Neutrophil (primary cell): ENCODE data around the gene ABL1.

ENCODE experiments used
- H3K27ac ChIP-seq: fragments of 200-600 bp; sonication (generic); 2 replicates; pipeline ENCODE4 v1.5.1; 2016; ENCODE audit warnings: mild to moderate bottlenecking, moderate library complexity
- H3K27me3 ChIP-seq: fragments of 200-600 bp; sonication (generic); 2 replicates; pipeline ENCODE4 v1.6.0; 2016; ENCODE audit warnings: mild to moderate bottlenecking
- H3K36me3 ChIP-seq: fragments of 200-600 bp; sonication (generic); 2 replicates; pipeline ENCODE4 v1.5.1; 2017
- H3K4me1 ChIP-seq, 2 experiments: fragments of 200-600 bp in 1 of 2; sonication (generic) in 1 of 2; 1 replicate in 1 of 2; 2 replicates in 1 of 2; pipeline versions ENCODE4 v1.5.1 to v1.6.1; 2013 to 2016; ENCODE audit warnings: low read depth in 1 of 2, low read length in 1 of 2, mild to moderate bottlenecking in 1 of 2, moderate library complexity in 1 of 2; ENCODE audit not compliant: control insufficient read depth in 1 of 2, insufficient read depth in 1 of 2
- H3K4me3 ChIP-seq, 2 experiments: fragments of 200-600 bp in 1 of 2; sonication (generic) in 1 of 2; 1 replicate in 1 of 2; 2 replicates in 1 of 2; pipeline ENCODE4 v1.5.1; 2013 to 2016; ENCODE audit warnings: low read depth in 1 of 2, low read length in 1 of 2, mild to moderate bottlenecking in 1 of 2, moderate library complexity in 1 of 2
- H3K9me3 ChIP-seq: fragments of 200-600 bp; sonication (generic); 2 replicates; pipeline ENCODE4 v1.5.1; 2016
- TF ChIP-seq, protein P1 (sequence below): fragments of 200-600 bp; sonication (generic); IDR thresholded peaks from 2 replicates; pipeline ENCODE4 v1.5.1; 2016; ENCODE audit warnings: antibody characterized with exemption

ABL1 gene

DNA sequence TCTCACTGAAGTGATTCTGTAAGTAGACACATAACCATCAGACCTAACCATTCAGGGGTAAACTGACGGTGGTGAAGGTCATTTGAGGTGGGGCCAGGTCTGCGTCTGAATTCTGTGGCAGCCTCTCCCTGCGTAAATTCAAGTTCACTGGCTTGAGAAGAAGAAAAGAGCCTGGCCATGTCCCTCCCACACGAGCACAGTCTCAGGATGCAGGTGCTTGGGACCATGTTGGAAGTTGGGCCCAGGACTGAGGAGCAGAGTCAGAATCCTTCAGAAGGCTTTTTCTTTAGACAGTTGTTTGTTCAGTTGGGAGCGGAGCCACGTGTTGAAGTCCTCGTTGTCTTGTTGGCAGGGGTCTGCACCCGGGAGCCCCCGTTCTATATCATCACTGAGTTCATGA lies 37.5 kb downstream of the ABL1 start:
- Histone ChIP-seq H3K9me3 (no peaks in the 10 kb centered on the region), H3K36me3 (peaks cover 41% of the 10 kb centered on the region), H3K4me1 (no peaks in the 10 kb centered on the region), H3K27me3 (no peaks in the 10 kb centered on the region), H3K4me3 (no peak overlapping the region), H3K27ac (no peak overlapping the region)
- TF ChIP-seq, protein P1, sequence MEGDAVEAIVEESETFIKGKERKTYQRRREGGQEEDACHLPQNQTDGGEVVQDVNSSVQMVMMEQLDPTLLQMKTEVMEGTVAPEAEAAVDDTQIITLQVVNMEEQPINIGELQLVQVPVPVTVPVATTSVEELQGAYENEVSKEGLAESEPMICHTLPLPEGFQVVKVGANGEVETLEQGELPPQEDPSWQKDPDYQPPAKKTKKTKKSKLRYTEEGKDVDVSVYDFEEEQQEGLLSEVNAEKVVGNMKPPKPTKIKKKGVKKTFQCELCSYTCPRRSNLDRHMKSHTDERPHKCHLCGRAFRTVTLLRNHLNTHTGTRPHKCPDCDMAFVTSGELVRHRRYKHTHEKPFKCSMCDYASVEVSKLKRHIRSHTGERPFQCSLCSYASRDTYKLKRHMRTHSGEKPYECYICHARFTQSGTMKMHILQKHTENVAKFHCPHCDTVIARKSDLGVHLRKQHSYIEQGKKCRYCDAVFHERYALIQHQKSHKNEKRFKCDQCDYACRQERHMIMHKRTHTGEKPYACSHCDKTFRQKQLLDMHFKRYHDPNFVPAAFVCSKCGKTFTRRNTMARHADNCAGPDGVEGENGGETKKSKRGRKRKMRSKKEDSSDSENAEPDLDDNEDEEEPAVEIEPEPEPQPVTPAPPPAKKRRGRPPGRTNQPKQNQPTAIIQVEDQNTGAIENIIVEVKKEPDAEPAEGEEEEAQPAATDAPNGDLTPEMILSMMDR = no peak

DNA sequence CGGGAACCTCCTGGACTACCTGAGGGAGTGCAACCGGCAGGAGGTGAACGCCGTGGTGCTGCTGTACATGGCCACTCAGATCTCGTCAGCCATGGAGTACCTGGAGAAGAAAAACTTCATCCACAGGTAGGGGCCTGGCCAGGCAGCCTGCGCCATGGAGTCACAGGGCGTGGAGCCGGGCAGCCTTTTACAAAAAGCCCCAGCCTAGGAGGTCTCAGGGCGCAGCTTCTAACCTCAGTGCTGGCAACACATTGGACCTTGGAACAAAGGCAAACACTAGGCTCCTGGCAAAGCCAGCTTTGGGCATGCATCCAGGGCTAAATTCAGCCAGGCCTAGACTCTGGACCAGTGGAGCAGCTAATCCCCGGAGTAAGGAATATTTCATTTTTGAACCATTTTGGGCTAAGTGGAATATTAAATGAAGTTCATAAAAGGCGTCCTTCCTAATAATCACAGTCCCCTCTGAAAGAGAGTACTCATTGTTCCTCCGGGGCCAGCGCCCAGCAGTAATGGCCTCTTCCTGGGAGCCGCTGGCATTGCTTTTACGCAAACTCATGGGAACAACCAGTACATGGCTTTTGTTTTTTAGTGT lies 38.0 kb downstream of the ABL1 start:
- no peak overlapping the region for H3K27ac ChIP-seq
- H3K27me3 ChIP-seq = no peaks in the 10 kb centered on the region
- peaks cover 41% of the 10 kb centered on the region for H3K36me3 ChIP-seq
- no peak overlapping the region for H3K4me3 ChIP-seq
- no peaks in the 10 kb centered on the region for H3K9me3 ChIP-seq
- TF ChIP-seq, protein P1 = no peak
- H3K4me1 ChIP-seq = no peaks in the 10 kb centered on the region

DNA sequence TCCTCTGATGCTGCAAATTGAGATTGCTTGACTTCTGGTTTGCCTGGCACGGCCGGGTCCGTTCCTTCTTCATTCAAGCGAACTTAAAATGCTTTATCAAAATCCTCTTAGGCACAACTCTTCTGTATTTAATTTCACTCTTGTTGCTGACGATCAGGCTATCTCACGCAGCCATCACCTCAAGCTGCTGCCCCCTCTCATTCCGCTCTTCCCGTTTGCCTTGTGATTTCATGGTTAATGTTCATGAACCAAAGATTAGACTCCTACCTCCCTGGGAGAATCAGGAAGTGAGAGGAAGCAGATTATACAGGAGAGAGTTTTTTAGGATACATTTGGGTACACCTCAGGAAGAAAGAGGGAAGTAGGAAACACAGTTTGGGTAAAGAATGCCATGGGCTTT lies 38.9 kb downstream of the ABL1 start:
- Histone ChIP-seq H3K27ac (no peak overlapping the region), H3K9me3 (no peaks in the 10 kb centered on the region), H3K36me3 (peaks cover 48% of the 10 kb centered on the region), H3K27me3 (no peaks in the 10 kb centered on the region), H3K4me1 (no peaks in the 10 kb centered on the region), H3K4me3 (no peak overlapping the region)
- TF ChIP-seq, protein P1 = no peak

DNA sequence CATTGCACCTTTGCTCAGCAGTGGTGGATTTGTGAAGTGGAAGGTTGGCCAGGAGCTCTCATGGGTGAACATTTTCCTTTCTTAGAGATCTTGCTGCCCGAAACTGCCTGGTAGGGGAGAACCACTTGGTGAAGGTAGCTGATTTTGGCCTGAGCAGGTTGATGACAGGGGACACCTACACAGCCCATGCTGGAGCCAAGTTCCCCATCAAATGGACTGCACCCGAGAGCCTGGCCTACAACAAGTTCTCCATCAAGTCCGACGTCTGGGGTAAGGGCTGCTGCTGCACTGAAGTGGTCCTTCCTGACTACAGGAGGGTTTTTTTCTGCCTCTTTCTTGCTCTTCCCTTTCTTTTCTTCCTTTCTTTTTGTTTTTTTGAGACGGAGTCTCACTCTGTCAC lies 39.7 kb downstream of the ABL1 start:
- TF ChIP-seq, protein P1 = no peak
- no peaks in the 10 kb centered on the region for H3K4me1 ChIP-seq
- no peak overlapping the region for H3K27ac ChIP-seq
- H3K27me3 ChIP-seq = no peaks in the 10 kb centered on the region
- H3K36me3 ChIP-seq = peaks cover 56% of the 10 kb centered on the region
- no peaks in the 10 kb centered on the region for H3K9me3 ChIP-seq
- H3K4me3 ChIP-seq = no peak overlapping the region

DNA sequence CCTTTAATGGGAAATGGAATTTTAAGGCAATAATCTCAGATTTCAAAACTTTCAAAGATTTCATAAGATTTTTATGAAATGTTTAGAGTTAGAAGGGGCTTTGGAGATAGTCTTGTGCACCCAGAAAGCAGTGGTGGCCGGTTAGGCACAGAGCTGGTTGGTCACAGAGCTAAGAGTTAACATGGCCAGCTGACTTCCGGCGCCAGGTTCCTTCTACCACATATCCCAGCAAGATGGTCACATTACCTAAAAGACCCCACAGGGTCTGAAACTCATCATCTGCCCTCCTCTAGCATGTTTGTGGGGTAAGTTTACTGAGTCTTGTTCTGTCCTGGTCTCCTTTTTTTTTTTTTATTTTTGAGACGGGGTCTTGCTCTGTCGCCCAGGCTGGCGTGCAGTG lies 42.2 kb downstream of the ABL1 start:
- Histone ChIP-seq H3K9me3 (no peaks in the 10 kb centered on the region), H3K4me1 (no peaks in the 10 kb centered on the region), H3K27ac (no peak overlapping the region), H3K4me3 (no peak overlapping the region), H3K36me3 (peaks cover 70% of the 10 kb centered on the region), H3K27me3 (no peaks in the 10 kb centered on the region)
- TF ChIP-seq, protein P1 = no peak

DNA sequence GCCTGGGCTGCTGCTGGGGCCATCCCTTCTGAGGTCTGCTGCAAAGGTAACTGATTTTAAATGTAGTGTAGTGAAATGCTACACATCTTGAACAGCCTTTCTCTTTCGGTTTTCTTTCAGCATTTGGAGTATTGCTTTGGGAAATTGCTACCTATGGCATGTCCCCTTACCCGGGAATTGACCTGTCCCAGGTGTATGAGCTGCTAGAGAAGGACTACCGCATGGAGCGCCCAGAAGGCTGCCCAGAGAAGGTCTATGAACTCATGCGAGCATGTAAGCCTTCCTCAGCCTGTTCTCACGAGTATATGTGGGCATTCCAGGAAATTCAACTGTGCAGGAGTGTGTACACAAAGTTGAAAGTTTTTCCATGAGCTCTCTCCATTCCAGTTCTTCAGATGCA lies 43.2 kb downstream of the ABL1 start:
- TF ChIP-seq, protein P1 = no peak
- Histone ChIP-seq H3K36me3 (peaks cover 69% of the 10 kb centered on the region), H3K27me3 (no peaks in the 10 kb centered on the region), H3K9me3 (no peaks in the 10 kb centered on the region), H3K4me3 (no peak overlapping the region), H3K27ac (no peak overlapping the region), H3K4me1 (no peaks in the 10 kb centered on the region)
